ENCODE measurements around the gene NEDD9.

Gene NEDD9

GRCh38 chr6:11197850-11198249 lies 34.6 kb downstream of the NEDD9 start:
- Mint-ChIP-seq H3K27me3 (ENCODE audit: low read depth) (no peaks in the 10 kb centered on the region), H3K9me3 (peaks cover 2% of the 10 kb centered on the region), H3K27ac (peak overlapping the region in 2 of 3 experiments; percentile 81 to 82), H3K4me3 (no peak overlapping the region), H3K36me3 (ENCODE audit: low read depth) (peaks cover 63% of the 10 kb centered on the region), H3K4me1 (peaks cover 36% of the 10 kb centered on the region)
- TF ChIP-seq CTCF (IDR thresholded peaks at IDR 0.05; ENCODE audit: unreplicated experiment in 3 of 3): no peak

- H3K4me3 Mint-ChIP-seq: peak overlapping the region in 1 of 3 experiments; percentile 1
- TF ChIP-seq CTCF (IDR thresholded peaks at IDR 0.05; ENCODE audit: unreplicated experiment in 3 of 3): no peak
- H3K9me3 Mint-ChIP-seq: peaks cover 2% of the 10 kb centered on the region
- H3K4me1 Mint-ChIP-seq: peaks cover 30% of the 10 kb centered on the region
- peaks cover 66% of the 10 kb centered on the region for H3K36me3 Mint-ChIP-seq (ENCODE audit: low read depth)
- no peaks in the 10 kb centered on the region for H3K27me3 Mint-ChIP-seq (ENCODE audit: low read depth)
- H3K27ac Mint-ChIP-seq: peak overlapping the region; percentile 63 to 82 (median 81)
Measured at GRCh38 chr6:11197175-11197536, 35.3 kb downstream of the NEDD9 start.

GRCh38 chr6:11196511-11197174 lies 35.8 kb downstream of the NEDD9 start:
- H3K27ac Mint-ChIP-seq: peak overlapping the region; percentile 63 to 82 (median 81)
- H3K4me3 Mint-ChIP-seq: no peak overlapping the region
- peaks cover 26% of the 10 kb centered on the region for H3K4me1 Mint-ChIP-seq
- peaks cover 2% of the 10 kb centered on the region for H3K9me3 Mint-ChIP-seq
- peaks cover 70% of the 10 kb centered on the region for H3K36me3 Mint-ChIP-seq (ENCODE audit: low read depth)
- no peak for TF ChIP-seq CTCF (IDR thresholded peaks at IDR 0.05; ENCODE audit: unreplicated experiment in 3 of 3)
- H3K27me3 Mint-ChIP-seq (ENCODE audit: low read depth): no peaks in the 10 kb centered on the region

GRCh38 chr6:11194356-11195218 lies 37.9 kb downstream of the NEDD9 start:
- Mint-ChIP-seq H3K9me3 (peaks cover 2% of the 10 kb centered on the region), H3K4me3 (no peak overlapping the region), H3K27ac (peak overlapping the region; percentile 20 to 52 (median 35)), H3K27me3 (ENCODE audit: low read depth) (no peaks in the 10 kb centered on the region), H3K4me1 (peaks cover 26% of the 10 kb centered on the region), H3K36me3 (ENCODE audit: low read depth) (peaks cover 74% of the 10 kb centered on the region)
- no peak for TF ChIP-seq CTCF (IDR thresholded peaks at IDR 0.05; ENCODE audit: unreplicated experiment in 3 of 3)

GRCh38 chr6:11193434-11193833 lies 39.0 kb downstream of the NEDD9 start:
- H3K4me3 Mint-ChIP-seq: no peak overlapping the region
- H3K27ac Mint-ChIP-seq: peak overlapping the region in 1 of 3 experiments; percentile 18
- peaks cover 2% of the 10 kb centered on the region for H3K9me3 Mint-ChIP-seq
- no peak for TF ChIP-seq CTCF (IDR thresholded peaks at IDR 0.05; ENCODE audit: unreplicated experiment in 3 of 3)
- peaks cover 70% of the 10 kb centered on the region for H3K36me3 Mint-ChIP-seq (ENCODE audit: low read depth)
- peaks cover 23% of the 10 kb centered on the region for H3K4me1 Mint-ChIP-seq
- H3K27me3 Mint-ChIP-seq (ENCODE audit: low read depth): no peaks in the 10 kb centered on the region
